GM21528 (cell line): ENCODE data around the gene TBC1D9.
A peak's percentile ranks its signal among the peaks of the same experiment; 100 is the strongest.

Experiments
- ATAC-seq: cut with Tn5 transposase; IDR thresholded peaks from one replicate; pipeline ENCODE4 v1.9.1; 2021; ENCODE audit warnings: mild to moderate bottlenecking, moderate library complexity; ENCODE audit not compliant: unreplicated experiment, low FRiP score

The TBC1D9 gene

DNA sequence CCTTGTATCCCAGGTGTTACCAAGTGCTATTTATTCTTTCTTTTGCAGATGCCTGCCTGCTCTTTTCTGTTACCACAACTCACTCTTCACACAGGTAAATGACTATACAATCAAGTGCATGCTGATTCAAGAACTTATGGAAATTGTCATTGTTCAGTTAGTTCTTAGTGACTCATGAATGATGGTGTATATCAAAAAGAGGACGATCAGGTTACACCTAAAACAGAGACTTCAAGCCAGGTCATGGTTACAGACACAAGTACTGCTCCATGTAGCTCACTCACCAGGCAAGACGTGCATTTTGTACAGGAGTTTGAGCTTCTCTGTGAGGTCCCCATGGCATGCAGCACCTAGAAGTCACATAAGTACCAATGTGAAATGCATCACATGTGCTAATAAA lies 128.2 kb downstream of the TBC1D9 start:
- ATAC-seq: no peak

DNA sequence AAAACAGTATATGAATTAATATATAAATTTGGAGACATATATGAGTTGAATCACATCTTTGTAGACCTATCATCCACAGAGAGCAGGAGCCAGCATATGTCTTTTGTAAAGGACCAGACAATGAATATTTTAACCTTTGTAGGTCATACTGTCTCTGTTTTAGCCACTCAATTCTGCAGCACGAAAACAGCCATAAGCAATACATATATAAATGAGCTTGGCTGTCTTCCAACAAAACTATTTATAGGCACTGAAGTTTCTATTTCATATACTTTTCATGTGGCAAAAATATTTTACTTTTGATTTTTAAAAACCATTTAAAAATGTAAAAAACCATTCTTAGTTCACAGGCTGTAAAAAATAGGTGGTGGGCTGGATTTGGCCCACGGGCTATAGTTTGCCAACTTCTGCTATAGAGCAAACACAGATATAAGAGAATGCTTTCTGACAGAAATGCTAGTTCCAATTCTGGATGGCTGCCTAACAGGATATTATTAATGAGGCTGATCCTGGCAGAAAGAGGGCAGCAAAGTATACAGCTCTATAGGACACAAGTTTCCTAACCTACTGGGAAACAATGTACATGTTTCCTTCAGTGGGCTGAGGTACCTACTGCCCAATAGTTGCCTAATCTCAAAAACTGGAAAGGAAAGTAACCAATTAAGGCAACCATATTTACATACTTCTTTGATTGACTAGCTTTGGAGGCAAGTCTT lies 129.4 kb downstream of the TBC1D9 start:
- no peak for ATAC-seq

DNA sequence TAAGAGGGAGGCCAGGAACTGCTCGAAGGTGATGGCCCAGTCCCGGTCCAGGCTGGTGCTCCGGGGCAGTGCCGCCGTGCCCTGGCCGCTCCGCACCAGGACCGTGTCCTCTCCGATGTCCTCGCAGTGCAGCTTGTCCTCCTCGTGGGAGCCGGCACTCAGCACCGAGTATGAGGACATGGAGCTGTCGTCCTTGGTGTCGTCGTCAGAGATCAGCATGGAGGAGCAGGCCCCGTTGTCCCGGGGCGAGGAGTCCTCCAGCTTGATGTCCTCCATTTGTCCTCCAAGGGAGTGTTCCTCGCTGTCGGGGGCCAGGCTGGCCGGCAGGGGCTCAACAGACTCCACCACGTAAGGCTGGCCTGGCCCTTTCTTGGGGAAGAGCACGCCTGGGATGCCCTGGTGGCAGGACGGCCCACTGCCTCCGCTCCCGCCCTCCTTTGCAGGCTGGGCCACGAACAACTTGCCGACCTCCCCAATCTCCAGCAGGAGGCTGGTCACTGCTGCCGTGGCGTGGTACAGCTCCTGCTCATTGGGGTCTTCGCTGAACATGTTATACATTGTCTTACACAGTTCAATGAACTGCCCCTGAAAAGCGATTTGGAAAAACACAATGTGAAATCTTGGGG lies 133.7 kb downstream of the TBC1D9 start:
- no peak for ATAC-seq

DNA sequence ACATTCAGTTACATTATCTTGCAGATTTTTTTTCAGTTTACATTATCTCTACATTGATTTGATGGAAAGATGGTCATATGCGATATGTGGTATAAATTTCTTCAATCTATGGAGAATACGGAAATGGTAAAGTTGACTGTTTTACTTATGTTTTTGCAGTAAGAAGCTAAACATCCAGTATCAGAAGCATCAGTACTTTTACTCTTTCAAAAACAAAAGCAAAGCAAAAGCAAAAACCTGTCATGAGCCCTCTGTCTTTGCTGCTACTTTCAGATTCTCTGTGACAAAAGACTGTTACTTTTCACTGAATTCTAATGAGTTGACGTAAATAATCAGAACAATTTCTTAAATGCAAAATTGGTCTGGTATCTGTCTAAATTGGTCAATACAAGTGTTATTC lies 135.0 kb downstream of the TBC1D9 start:
- ATAC-seq: no peak

DNA sequence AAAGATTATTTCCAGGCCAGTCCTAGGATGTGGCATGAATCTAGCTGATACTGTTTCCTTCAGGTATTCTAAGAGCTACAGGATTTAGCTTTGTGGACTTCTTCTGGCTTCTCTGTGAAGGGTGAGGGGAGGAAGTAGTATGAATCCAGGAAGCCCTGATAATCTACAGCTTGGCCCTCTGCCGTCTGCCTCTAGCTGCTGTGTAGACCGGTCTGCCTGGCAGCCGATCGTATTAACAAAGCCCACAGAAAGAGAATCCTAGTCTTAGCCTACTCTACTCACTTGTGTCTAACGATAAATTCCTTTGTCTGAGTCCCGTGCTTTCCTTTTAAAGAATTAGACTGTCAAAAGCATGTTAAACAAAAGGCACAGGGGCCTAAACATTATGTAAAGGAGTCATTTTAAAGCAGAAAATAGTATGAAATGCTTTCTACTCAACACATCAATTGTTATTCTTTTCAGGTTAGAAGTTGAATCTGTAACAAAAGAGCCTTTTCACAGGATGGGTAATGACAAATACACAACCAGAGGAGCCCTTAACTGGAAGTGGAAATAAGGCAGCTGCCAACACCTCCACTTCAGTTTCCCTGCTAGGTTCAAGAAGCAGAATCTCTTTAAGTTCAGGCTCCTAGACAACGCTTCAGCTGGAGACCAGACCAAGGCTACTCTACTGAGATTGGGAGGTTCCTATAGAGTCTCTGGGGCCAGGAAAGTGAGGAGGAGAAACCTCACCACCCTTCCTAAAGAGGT lies 138.5 kb downstream of the TBC1D9 start:
- ATAC-seq: no peak

DNA sequence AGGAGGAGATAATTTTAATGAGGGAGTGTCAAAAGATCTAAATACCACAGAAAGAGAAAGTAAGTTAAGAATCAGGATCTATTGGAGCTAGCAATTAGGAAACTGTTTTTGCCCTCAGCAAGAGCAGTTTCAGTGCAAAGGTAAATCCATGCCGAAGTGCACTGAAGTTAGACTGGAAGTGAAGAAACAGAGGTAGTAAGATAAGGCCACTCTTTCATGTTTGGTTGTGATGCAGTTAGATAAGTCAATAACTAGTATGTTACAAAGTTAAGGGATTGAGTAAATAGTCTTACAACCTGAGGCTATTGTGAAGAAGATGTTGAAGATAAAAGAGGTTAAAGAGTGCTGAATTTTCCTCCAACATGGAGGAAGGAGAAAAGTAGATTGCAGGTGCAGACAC lies 140.7 kb downstream of the TBC1D9 start:
- no peak for ATAC-seq

DNA sequence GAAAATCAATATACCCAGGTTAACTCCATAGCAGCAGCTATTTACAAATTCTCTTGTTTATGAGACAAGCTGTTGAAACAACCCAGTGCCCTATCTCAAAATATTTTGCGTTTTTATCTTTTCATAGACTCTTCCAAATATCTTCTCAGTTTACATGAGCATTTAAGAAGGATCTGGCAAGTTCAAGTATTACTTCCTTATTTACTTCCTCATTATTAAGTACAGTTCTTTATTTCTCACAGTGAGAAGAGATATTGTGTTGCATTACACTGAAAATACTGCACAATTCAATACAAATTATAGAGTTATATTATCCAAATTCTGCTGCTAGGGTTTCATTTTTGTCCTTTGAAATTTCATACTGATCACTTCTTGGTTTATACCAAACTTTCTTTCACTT lies 143.8 kb downstream of the TBC1D9 start:
- ATAC-seq: no peak

DNA sequence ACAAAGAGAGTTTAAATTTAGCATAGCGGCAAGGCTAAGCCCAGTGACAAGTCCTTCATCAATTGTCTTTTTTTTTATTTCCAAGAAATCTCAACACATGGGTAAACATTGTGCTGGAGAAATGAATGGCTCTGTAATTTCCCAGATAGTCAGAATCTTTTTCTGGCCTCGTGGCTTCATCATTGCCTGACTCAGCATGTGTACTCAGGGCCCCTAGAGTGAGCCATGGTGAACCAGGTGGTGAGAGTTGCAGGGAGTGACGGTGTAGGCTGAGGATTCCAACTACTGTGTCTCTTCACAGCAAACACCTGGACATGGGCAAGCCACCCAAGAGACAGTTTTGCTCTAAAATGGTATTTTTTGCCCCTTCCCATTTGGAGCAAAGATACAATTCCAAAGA lies 144.3 kb downstream of the TBC1D9 start:
- ATAC-seq: no peak

DNA sequence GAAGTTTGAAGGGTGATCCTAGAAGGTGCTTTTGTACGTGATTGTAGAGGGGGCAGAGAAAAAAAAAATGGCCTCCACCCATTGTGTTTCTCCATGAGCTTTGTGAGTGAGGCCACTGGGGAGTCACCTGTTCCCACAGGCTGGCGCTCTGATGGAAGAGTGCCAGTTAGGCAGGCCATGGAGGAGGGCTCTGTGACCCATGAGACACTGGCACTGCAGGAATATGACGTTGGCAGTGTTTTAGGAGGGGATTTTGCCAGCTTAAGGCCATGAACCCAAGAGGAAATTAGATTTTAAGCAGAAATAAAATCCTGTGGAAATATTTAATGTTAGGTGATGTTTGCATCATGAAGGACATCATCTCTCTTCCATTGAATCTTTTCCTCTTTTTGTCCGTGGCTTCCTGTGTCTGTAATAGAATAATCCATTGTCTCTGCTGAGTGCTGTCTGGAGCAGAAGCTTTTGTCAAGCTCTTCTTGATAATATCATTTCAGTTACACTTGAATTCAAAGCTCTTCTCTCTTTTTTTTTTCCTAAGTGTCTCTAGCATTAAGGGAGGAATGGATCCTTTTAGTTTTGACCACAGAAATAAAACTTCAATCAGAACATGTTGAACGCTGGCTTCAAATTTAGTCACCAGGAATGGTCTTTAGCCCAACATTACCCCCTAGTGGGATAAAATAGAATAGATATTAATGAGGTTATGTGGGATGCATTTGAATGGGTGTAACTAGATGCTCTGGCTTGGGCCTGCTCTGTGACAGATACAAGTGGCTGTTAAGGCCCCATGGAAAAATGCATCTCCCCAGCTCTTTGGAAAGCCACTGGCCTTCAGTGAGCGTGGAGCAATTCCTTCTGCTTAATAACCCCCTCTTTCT lies 146.4 kb downstream of the TBC1D9 start:
- no peak for ATAC-seq

DNA sequence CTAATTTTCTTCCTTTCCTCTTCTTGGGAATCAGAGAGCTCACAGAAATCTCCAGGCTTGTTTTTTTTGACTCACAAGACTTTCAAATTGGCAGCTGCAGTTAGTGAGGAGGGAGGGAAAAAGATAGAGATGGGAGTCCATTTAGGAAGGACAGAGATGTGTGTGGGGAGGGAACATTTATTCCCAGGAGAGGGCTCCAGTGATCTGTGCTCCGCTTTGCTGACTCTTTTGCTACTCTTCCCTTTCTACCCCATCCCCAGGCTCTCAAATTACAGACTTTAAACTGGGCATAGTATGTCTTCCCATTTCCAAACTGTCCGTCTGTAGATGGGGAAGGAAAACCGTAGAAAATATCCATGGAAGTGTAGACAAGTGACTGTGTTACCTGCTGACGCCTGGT lies 148.3 kb downstream of the TBC1D9 start:
- no peak for ATAC-seq

DNA sequence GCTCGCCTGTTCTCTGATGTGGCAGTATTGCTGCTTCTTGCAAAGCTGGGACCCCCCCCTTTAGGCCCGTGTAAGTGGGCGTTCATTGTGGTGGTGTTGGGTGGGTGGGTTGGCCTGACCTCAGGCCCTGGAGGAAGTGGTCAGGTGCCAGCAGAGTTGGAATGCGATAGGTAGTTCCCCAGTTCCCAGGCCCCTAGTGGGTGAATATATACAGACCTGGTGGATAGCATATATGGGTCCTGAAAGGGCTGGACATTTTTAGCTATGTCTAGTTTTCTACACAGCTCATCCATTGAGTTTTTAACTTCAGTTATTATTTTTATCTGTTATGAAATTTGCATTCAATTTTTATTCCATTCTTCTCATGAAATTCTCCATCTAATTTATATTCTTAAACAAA lies 151.6 kb downstream of the TBC1D9 start:
- ATAC-seq: no peak

DNA sequence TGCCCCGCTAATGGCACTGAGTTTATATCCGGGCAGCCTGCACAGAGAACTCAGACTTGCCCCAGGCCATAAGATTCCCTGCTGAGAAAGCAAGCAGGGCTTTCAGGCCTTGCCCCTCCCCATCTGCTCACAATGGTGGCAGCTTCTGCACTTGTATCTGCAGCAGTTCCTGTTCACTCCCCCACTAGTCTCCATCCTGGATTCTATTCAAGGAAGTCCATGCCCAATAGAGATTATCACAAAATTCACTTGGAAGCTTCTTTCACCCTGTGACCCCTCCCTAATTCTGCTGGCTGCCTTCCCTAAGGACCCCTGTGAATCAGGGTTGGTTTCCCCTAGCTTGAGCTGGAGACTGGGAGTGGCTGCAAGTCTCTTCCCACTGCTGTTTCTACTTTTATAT lies 152.9 kb downstream of the TBC1D9 start:
- ATAC-seq: no peak

DNA sequence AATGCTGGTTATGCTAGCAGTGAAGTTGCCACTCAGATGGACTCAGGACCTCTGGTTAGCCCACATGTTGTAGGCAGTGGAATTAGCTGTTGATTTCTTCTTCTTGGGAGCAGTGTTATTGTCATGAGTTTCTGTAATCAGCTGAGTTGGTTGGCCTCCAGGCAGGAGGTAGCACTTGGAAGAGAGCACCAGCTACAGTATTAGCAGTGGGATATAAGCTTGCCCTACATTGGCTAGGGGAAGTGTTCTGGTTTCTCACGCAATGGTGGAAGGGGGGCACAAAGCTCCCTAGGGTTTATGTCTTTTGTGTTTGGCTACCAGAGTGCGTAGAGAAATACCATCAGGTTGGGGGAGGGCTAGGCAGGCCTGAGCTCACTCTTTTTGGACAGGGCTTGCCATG lies 153.5 kb downstream of the TBC1D9 start:
- no peak for ATAC-seq

DNA sequence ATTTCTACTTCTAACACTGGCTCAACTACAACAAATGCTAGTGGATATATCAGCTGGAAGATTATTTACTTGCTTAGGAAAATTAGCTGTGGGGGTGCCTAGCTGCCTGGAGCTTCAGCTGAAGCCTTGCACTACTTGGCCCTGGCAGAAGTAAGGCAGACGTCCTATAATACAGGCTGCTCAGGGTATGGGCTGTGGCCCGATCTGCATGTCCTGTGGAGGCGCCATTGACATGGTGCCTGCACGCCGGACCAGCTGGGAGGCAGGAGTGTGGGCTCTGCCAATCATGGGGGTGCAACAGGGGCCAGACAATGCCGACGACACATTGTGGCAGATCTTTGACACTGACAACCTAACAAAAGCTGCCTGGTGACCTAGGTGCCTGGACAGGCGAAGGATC lies 155.8 kb downstream of the TBC1D9 start:
- ATAC-seq: no peak

DNA sequence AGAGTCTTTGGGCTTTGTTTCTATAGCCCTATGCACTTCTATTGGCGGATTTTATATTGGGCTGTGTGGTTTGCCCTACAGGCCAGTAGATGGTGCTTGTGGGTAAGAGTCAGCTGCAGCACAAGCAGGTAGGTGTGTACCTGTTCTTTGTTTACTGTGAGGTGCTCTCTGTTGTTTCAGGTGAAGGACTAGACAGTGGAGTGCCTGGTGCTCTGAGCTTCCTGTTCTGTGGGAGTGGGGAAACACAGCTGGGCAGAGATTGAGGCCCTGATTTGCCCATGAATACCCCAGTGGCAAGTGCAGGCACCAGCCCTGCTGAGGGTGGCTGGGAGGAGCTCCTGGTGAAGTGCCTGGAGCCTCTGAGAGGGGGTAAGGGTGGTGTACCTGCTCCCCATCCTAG lies 161.1 kb downstream of the TBC1D9 start:
- peak; percentile 83 for ATAC-seq

DNA sequence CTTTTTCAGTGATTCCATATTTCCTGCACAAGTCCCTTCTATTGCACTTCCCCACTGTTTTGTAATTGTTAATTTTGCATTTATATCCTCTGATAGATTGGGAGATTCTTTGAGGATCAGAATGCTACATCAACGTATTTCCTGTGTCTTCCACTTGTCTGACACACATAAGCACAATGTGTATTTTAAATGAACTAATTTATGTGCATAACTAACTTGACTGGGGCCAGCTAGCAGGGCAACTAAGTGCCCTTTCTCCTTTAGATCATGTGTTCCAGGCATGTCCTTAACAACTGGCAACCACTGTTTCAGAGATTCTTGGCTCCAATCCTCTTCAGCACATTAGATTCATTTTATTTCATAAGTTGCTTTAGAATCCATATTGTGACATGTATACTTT lies 171.7 kb downstream of the TBC1D9 start:
- no peak for ATAC-seq

DNA sequence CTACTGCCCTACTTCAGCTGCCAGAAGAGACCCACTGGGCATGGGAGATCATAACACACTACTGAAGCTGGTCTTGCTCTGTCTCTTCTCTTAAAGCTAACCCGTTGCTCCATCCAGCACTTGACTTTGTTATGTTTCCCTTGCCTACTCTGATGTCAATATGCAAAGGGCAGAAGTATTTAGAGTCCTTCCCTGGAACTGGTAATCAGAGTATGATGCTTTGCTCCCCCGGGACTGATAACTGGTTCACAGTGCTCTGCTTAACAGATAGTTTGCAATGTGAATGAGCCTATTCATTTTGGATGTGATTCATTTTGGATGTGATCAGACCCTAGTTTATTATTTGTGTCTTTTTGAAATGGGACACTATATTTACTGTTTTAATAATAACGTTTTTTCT lies 175.1 kb downstream of the TBC1D9 start:
- no peak for ATAC-seq

DNA sequence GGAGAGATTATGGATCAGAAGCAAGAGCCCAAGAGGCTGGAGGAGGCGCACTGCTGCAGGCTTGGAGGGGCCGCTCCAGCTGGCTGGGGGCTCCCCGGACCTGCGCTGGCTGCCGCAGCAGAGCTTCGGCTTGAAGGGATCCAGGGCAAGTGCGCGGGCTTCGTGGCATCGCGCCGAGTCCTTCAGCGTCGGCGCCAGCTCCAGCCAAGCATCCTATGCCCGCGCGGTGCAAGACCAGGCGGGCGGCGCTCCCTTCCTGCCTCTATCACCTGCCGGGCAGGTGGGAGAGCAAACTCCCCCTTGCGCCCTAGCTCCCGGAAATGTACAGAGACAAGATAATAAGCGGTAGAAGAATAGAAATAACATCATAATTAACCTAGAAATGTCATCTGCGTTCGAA lies 176.9 kb downstream of the TBC1D9 start:
- no peak for ATAC-seq

DNA sequence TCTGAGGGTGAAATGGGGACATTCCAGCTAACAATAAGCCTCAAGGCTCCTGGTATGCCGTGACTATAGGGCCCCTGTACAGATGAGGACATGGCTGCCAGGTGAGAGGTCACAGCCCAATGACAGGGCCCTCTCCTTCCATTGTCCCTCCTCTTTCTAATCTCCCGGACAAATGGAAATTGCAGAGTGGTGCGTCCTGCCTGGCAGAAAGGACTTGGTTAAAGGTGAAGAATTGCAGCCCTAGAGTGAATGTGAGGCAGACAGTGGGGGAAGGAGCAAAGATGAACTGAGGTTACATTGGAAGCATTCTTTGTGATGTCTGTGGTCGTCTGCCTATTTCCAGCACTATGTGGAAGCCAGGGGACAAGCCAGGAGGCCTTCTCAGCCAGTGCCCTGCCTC lies 180.7 kb downstream of the TBC1D9 start:
- ATAC-seq: no peak

DNA sequence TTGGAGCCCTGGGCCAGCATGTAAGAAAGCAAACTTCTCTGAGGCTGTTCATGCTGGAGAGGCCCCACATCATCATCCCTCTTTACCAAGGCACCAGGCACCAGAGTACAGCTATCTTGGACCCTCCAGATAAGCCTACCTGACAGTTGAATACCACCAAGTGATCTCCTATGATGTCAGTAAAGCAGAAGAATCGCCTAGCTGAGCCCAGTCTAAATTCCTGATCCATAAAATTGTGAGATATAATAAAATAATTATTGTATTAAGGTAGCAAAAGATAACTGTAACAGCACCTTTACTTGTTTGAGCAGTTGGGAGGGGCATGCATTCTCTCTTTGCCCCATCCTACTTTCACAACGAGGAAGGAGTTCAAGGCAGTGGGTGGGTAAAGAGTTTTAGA lies 184.6 kb downstream of the TBC1D9 start:
- no peak for ATAC-seq
